ENCODE results near the gene ZBTB20. TPM values are rescaled to one million over a fixed set of nuclear protein-coding genes. Genes with fewer than 3 reads are reported as not detected.

ZBTB20 gene
- total RNA-seq, 1 experiment from 2014 or later = 1.6 TPM

GRCh38 chr3:114528517-114528916, 618.6 kb downstream of the ZBTB20 start:
- Histone ChIP-seq H3K27ac (ENCODE audit: low read length) (no peak overlapping the region), H3K4me1 (ENCODE audit: low read length) (no peaks in the 10 kb centered on the region), H4K20me1 (ENCODE audit: insufficient read depth, low read depth, low read length) (no peaks in the 10 kb centered on the region), H3K4me3 (ENCODE audit: low read length) (no peak overlapping the region), H3K9me2 (replicated peaks; ENCODE audit: insufficient read depth, low read length) (no peaks in the 10 kb centered on the region), H3K27me3 (ENCODE audit: low read length) (no peaks in the 10 kb centered on the region), H3K4me2 (ENCODE audit: low read depth, low read length, poor library complexity, severe bottlenecking) (no peak overlapping the region), H3K79me2 (ENCODE audit: low read length) (no peaks in the 10 kb centered on the region), H3K9me3 (ENCODE audit: low read length) (no peaks in the 10 kb centered on the region), H2AFZ (ENCODE audit: low read length) (no peak overlapping the region), H3K9ac (ENCODE audit: low read length) (no peak overlapping the region), H3K36me3 (ENCODE audit: insufficient read depth, low read length) (no peaks in the 10 kb centered on the region)
- no peak for DNase-seq

GRCh38 chr3:114527036-114527644, 619.9 kb downstream of the ZBTB20 start:
- Histone ChIP-seq H3K4me3 (ENCODE audit: low read length) (no peak overlapping the region), H3K9me3 (ENCODE audit: low read length) (no peaks in the 10 kb centered on the region), H3K27ac (ENCODE audit: low read length) (no peak overlapping the region), H4K20me1 (ENCODE audit: insufficient read depth, low read depth, low read length) (no peaks in the 10 kb centered on the region), H3K79me2 (ENCODE audit: low read length) (no peaks in the 10 kb centered on the region), H3K9ac (ENCODE audit: low read length) (no peak overlapping the region), H3K4me1 (ENCODE audit: low read length) (no peaks in the 10 kb centered on the region), H3K4me2 (ENCODE audit: low read depth, low read length, poor library complexity, severe bottlenecking) (no peak overlapping the region), H3K27me3 (ENCODE audit: low read length) (no peaks in the 10 kb centered on the region), H3K36me3 (ENCODE audit: insufficient read depth, low read length) (no peaks in the 10 kb centered on the region), H3K9me2 (replicated peaks; ENCODE audit: insufficient read depth, low read length) (no peaks in the 10 kb centered on the region), H2AFZ (ENCODE audit: low read length) (no peak overlapping the region)
- DNase-seq = peak; percentile 47

- no peak overlapping the region for H3K4me3 ChIP-seq (ENCODE audit: low read length)
- no peaks in the 10 kb centered on the region for H3K9me3 ChIP-seq (ENCODE audit: low read length)
- H3K4me1 ChIP-seq (ENCODE audit: low read length) = no peaks in the 10 kb centered on the region
- no peak overlapping the region for H3K27ac ChIP-seq (ENCODE audit: low read length)
- no peak for DNase-seq
- no peaks in the 10 kb centered on the region for H3K27me3 ChIP-seq (ENCODE audit: low read length)
- no peak overlapping the region for H3K9ac ChIP-seq (ENCODE audit: low read length)
- no peak overlapping the region for H3K4me2 ChIP-seq (ENCODE audit: low read depth, low read length, poor library complexity, severe bottlenecking)
- H2AFZ ChIP-seq (ENCODE audit: low read length) = no peak overlapping the region
- H3K9me2 ChIP-seq (replicated peaks; ENCODE audit: insufficient read depth, low read length) = no peaks in the 10 kb centered on the region
- H3K79me2 ChIP-seq (ENCODE audit: low read length) = no peaks in the 10 kb centered on the region
- H3K36me3 ChIP-seq (ENCODE audit: insufficient read depth, low read length) = no peaks in the 10 kb centered on the region
- no peaks in the 10 kb centered on the region for H4K20me1 ChIP-seq (ENCODE audit: insufficient read depth, low read depth, low read length)
Measured at GRCh38 chr3:114525278-114525677, 621.8 kb downstream of the ZBTB20 start.

- peak; percentile 67 for DNase-seq
- H3K4me1 ChIP-seq (ENCODE audit: low read length) = no peaks in the 10 kb centered on the region
- H2AFZ ChIP-seq (ENCODE audit: low read length) = no peak overlapping the region
- H3K4me3 ChIP-seq (ENCODE audit: low read length) = no peak overlapping the region
- no peaks in the 10 kb centered on the region for H3K79me2 ChIP-seq (ENCODE audit: low read length)
- H3K9me3 ChIP-seq (ENCODE audit: low read length) = no peaks in the 10 kb centered on the region
- no peaks in the 10 kb centered on the region for H3K36me3 ChIP-seq (ENCODE audit: insufficient read depth, low read length)
- H3K4me2 ChIP-seq (ENCODE audit: low read depth, low read length, poor library complexity, severe bottlenecking) = no peak overlapping the region
- H3K27ac ChIP-seq (ENCODE audit: low read length) = no peak overlapping the region
- no peaks in the 10 kb centered on the region for H4K20me1 ChIP-seq (ENCODE audit: insufficient read depth, low read depth, low read length)
- no peaks in the 10 kb centered on the region for H3K9me2 ChIP-seq (replicated peaks; ENCODE audit: insufficient read depth, low read length)
- no peaks in the 10 kb centered on the region for H3K27me3 ChIP-seq (ENCODE audit: low read length)
- no peak overlapping the region for H3K9ac ChIP-seq (ENCODE audit: low read length)
Measured at GRCh38 chr3:114519415-114519814, 627.7 kb downstream of the ZBTB20 start.

GRCh38 chr3:114518206-114518808, 628.8 kb downstream of the ZBTB20 start:
- no peak for DNase-seq
- no peaks in the 10 kb centered on the region for H3K9me3 ChIP-seq (ENCODE audit: low read length)
- H3K27me3 ChIP-seq (ENCODE audit: low read length) = no peaks in the 10 kb centered on the region
- H3K79me2 ChIP-seq (ENCODE audit: low read length) = no peaks in the 10 kb centered on the region
- H3K36me3 ChIP-seq (ENCODE audit: insufficient read depth, low read length) = no peaks in the 10 kb centered on the region
- H4K20me1 ChIP-seq (ENCODE audit: insufficient read depth, low read depth, low read length) = no peaks in the 10 kb centered on the region
- H3K4me2 ChIP-seq (ENCODE audit: low read depth, low read length, poor library complexity, severe bottlenecking) = no peak overlapping the region
- H3K4me3 ChIP-seq (ENCODE audit: low read length) = no peak overlapping the region
- H2AFZ ChIP-seq (ENCODE audit: low read length) = no peak overlapping the region
- H3K4me1 ChIP-seq (ENCODE audit: low read length) = no peaks in the 10 kb centered on the region
- no peak overlapping the region for H3K27ac ChIP-seq (ENCODE audit: low read length)
- no peak overlapping the region for H3K9ac ChIP-seq (ENCODE audit: low read length)
- H3K9me2 ChIP-seq (replicated peaks; ENCODE audit: insufficient read depth, low read length) = no peaks in the 10 kb centered on the region

GRCh38 chr3:114510201-114510600, 636.9 kb downstream of the ZBTB20 start:
- Histone ChIP-seq H3K27ac (ENCODE audit: low read length) (no peak overlapping the region), H3K27me3 (ENCODE audit: low read length) (no peaks in the 10 kb centered on the region), H3K9me3 (ENCODE audit: low read length) (no peaks in the 10 kb centered on the region), H3K4me1 (ENCODE audit: low read length) (no peaks in the 10 kb centered on the region), H3K4me2 (ENCODE audit: low read depth, low read length, poor library complexity, severe bottlenecking) (no peak overlapping the region), H3K9me2 (replicated peaks; ENCODE audit: insufficient read depth, low read length) (no peaks in the 10 kb centered on the region), H2AFZ (ENCODE audit: low read length) (no peak overlapping the region), H3K79me2 (ENCODE audit: low read length) (no peaks in the 10 kb centered on the region), H3K4me3 (ENCODE audit: low read length) (no peak overlapping the region), H3K9ac (ENCODE audit: low read length) (no peak overlapping the region), H3K36me3 (ENCODE audit: insufficient read depth, low read length) (no peaks in the 10 kb centered on the region), H4K20me1 (ENCODE audit: insufficient read depth, low read depth, low read length) (no peaks in the 10 kb centered on the region)
- DNase-seq = no peak

GRCh38 chr3:114509756-114510155, 637.3 kb downstream of the ZBTB20 start:
- H3K9me3 ChIP-seq (ENCODE audit: low read length) = no peaks in the 10 kb centered on the region

GRCh38 chr3:114508976-114509375, 638.1 kb downstream of the ZBTB20 start:
- no peaks in the 10 kb centered on the region for H3K9me2 ChIP-seq (replicated peaks; ENCODE audit: insufficient read depth, low read length)
- no peaks in the 10 kb centered on the region for H3K27me3 ChIP-seq (ENCODE audit: low read length)
- no peak overlapping the region for H3K4me3 ChIP-seq (ENCODE audit: low read length)
- no peaks in the 10 kb centered on the region for H3K9me3 ChIP-seq (ENCODE audit: low read length)
- no peak overlapping the region for H3K4me2 ChIP-seq (ENCODE audit: low read depth, low read length, poor library complexity, severe bottlenecking)
- H3K4me1 ChIP-seq (ENCODE audit: low read length) = no peaks in the 10 kb centered on the region
- DNase-seq = no peak
- no peaks in the 10 kb centered on the region for H3K36me3 ChIP-seq (ENCODE audit: insufficient read depth, low read length)
- H3K27ac ChIP-seq (ENCODE audit: low read length) = no peak overlapping the region
- no peak overlapping the region for H2AFZ ChIP-seq (ENCODE audit: low read length)
- H3K79me2 ChIP-seq (ENCODE audit: low read length) = no peaks in the 10 kb centered on the region
- H3K9ac ChIP-seq (ENCODE audit: low read length) = no peak overlapping the region
- H4K20me1 ChIP-seq (ENCODE audit: insufficient read depth, low read depth, low read length) = no peaks in the 10 kb centered on the region

More at GRCh38 chr3:114509756-114510155, 637.3 kb downstream of the ZBTB20 start:
- Histone ChIP-seq H3K9me2 (replicated peaks; ENCODE audit: insufficient read depth, low read length) (no peaks in the 10 kb centered on the region), H4K20me1 (ENCODE audit: insufficient read depth, low read depth, low read length) (no peaks in the 10 kb centered on the region), H3K36me3 (ENCODE audit: insufficient read depth, low read length) (no peaks in the 10 kb centered on the region), H3K79me2 (ENCODE audit: low read length) (no peaks in the 10 kb centered on the region), H3K27me3 (ENCODE audit: low read length) (no peaks in the 10 kb centered on the region), H3K27ac (ENCODE audit: low read length) (no peak overlapping the region), H2AFZ (ENCODE audit: low read length) (no peak overlapping the region), H3K4me1 (ENCODE audit: low read length) (no peaks in the 10 kb centered on the region), H3K4me3 (ENCODE audit: low read length) (no peak overlapping the region), H3K9ac (ENCODE audit: low read length) (no peak overlapping the region), H3K4me2 (ENCODE audit: low read depth, low read length, poor library complexity, severe bottlenecking) (no peak overlapping the region)
- DNase-seq = no peak

All from Karpas-422 (cell line).